GM23248 (cell line): Measurements from ENCODE around the gene CCDC97. TPM values are rescaled to one million over a fixed set of nuclear protein-coding genes. Genes with fewer than 3 reads are reported as not detected.

ENCODE experiments used
- DNase-seq: peaks from one replicate; pipeline ENCODE4 v3.0.0-alpha.2; 2015
- H2AFZ ChIP-seq: fragments of 200-600 bp; sonication (generic); 2 replicates; pipeline ENCODE4 v1.6.1; 2016; ENCODE audit warnings: antibody characterized with exemption
- H3F3A ChIP-seq: fragments of 200-600 bp; sonication (generic); 2 replicates; pipeline ENCODE4 v1.6.1; 2016; ENCODE audit warnings: mild to moderate bottlenecking, antibody characterized with exemption, mixed run types; ENCODE audit not compliant: insufficient read depth
- H3K27ac ChIP-seq: fragments of 200-600 bp; sonication (generic); 2 replicates; pipeline ENCODE4 v1.5.1; 2016; ENCODE audit warnings: mild to moderate bottlenecking
- H3K27me3 ChIP-seq: fragments of 200-600 bp; sonication (generic); replicated peaks from 2 replicates; pipeline ENCODE4 v1.6.1; 2016; ENCODE audit warnings: mild to moderate bottlenecking; ENCODE audit not compliant: insufficient read depth
- H3K36me3 ChIP-seq: fragments of 200-600 bp; sonication (generic); 2 replicates; pipeline ENCODE4 v1.6.1; 2016; ENCODE audit warnings: low read depth, mild to moderate bottlenecking
- H3K4me1 ChIP-seq: fragments of 200-600 bp; sonication (generic); 2 replicates; pipeline ENCODE4 v1.6.1; 2016; ENCODE audit warnings: mild to moderate bottlenecking; ENCODE audit not compliant: insufficient read depth
- H3K4me2 ChIP-seq: fragments of 200-600 bp; sonication (generic); one replicate; pipeline ENCODE4 v1.6.1; 2016; ENCODE audit warnings: mild to moderate bottlenecking; ENCODE audit not compliant: unreplicated experiment
- H3K4me3 ChIP-seq: fragments of 200-600 bp; sonication (generic); 2 replicates; pipeline ENCODE4 v1.5.1; 2016; ENCODE audit warnings: mild to moderate bottlenecking
- H3K79me2 ChIP-seq: fragments of 200-600 bp; sonication (generic); 2 replicates; pipeline ENCODE4 v1.6.1; 2016; ENCODE audit warnings: mild to moderate bottlenecking; ENCODE audit not compliant: insufficient read depth
- H3K9ac ChIP-seq: fragments of 200-600 bp; sonication (generic); 2 replicates; pipeline ENCODE4 v1.6.1; 2016; ENCODE audit warnings: mild to moderate bottlenecking
- H3K9me2 ChIP-seq: fragments of 200-600 bp; sonication (generic); 2 replicates; pipeline ENCODE4 v1.6.1; 2016; ENCODE audit warnings: mixed run types, mild to moderate bottlenecking, moderate library complexity; ENCODE audit not compliant: insufficient read depth
- H3K9me3 ChIP-seq: fragments of 200-600 bp; sonication (generic); one replicate; pipeline ENCODE4 v1.6.1; 2017; ENCODE audit warnings: low read depth
- H4K20me1 ChIP-seq: fragments of 200-600 bp; sonication (generic); 2 replicates; pipeline ENCODE4 v1.6.0; 2016; ENCODE audit not compliant: insufficient read depth
- EZH2 ChIP-seq: fragments of 200-600 bp; sonication (generic); IDR thresholded peaks from 2 replicates; pipeline ENCODE4 v1.6.1; 2018; ENCODE audit warnings: antibody characterized with exemption, mild to moderate bottlenecking; ENCODE audit not compliant: insufficient read depth, poor library complexity, severe bottlenecking
- EZH2phosphoT487 ChIP-seq: fragments of 200-600 bp; sonication (generic); IDR thresholded peaks from 2 replicates; pipeline ENCODE4 v1.6.1; 2018; ENCODE audit warnings: antibody characterized with exemption, moderate library complexity, mild to moderate bottlenecking, low read depth; ENCODE audit not compliant: insufficient read depth
- WGBS, 2 experiments: methylation state at CpG; one replicate each; pipeline ENCODE4 v1.1.6; 2015 to 2017; ENCODE audit warnings: low lambda C conversion rate in 2 of 2, low coverage in 1 of 2; ENCODE audit errors: missing lambda C conversion rate in 2 of 2; 5-methylcytosine and 5-hydroxymethylcytosine counted together
- in situ Hi-C: fragments of 300-500 bp; cut with MboI; formaldehyde crosslinking; loops from 2 replicates; pipeline ENCODE4 v1.15.0; 2020
- polyA plus RNA-seq: library from polyadenylated mRNA; unstranded; fragments of >200 nt; fragmentation: Nextera tagmentation; extraction: Ambion mirVana; gene quantifications from 2 replicates; pipeline ENCODE4 v1.2.1, GENCODE V29; 2016
- total RNA-seq: library from RNA; depleted of rRNA; stranded (reverse); fragments of >200 nt; shearing (Covaris generic); gene quantifications from 2 replicates; pipeline ENCODE4 v1.2.3, GENCODE V29; 2014

CCDC97 gene
- total and polyA plus RNA-seq, 2 experiments from 2014 or later, result 5.2 to 12.3 TPM

DNA sequence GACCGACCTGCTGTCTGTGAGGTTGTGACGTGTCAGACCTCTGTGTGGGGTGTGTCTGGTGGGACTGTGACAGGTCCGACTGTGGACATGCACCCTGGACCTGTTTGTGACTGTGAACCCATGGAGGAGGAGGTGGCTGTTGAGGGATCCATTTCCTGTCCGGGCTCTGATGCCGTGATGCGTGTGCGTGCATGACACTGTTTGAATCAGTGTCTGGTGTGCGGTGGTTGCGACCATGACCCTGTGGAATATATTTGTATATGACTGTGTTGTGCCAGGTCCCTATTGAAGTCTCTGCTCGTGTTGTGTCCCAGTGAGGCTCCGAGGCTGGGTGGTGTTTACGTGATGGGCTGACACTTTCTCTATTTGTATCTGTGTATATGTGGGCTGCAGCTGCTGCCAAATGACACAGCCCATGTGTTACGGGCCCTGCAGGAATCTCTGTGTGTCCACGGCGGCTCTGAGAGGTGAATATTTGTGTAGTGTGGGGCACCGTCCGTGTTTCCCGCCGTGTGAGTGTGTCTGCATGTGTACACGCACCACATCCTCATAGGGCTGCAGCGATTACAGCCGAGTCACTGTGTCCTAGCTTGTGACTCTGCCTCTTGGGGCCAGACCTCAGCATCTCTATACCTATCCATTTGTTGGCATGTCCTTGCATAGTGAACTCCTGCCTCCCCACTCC lies 18.3 kb downstream of the CCDC97 start:
- Histone ChIP-seq H2AFZ (no peak overlapping the region), H3K4me3 (no peak overlapping the region), H4K20me1 (no peaks in the 10 kb centered on the region), H3K9me2 (no peaks in the 10 kb centered on the region), H3K9ac (no peak overlapping the region), H3F3A (peaks cover 48% of the 10 kb centered on the region), H3K4me2 (no peak overlapping the region), H3K27me3 (no peaks in the 10 kb centered on the region), H3K27ac (peak overlapping the region; percentile 12; the same call in 1 of the 2 replicates), H3K4me1 (peaks cover 36% of the 10 kb centered on the region), H3K9me3 (no peaks in the 10 kb centered on the region), H3K36me3 (peaks cover 7% of the 10 kb centered on the region; the same call in 1 of the 2 replicates), H3K79me2 (peaks cover 26% of the 10 kb centered on the region)
- in situ Hi-C loops, result no loop called here
- WGBS, 2 experiments, result 95% methylated on average over 22 of the region's 22 CpGs
- TF ChIP-seq EZH2, result no peak
- TF ChIP-seq EZH2phosphoT487, result no peak
- DNase-seq, result no peak

DNA sequence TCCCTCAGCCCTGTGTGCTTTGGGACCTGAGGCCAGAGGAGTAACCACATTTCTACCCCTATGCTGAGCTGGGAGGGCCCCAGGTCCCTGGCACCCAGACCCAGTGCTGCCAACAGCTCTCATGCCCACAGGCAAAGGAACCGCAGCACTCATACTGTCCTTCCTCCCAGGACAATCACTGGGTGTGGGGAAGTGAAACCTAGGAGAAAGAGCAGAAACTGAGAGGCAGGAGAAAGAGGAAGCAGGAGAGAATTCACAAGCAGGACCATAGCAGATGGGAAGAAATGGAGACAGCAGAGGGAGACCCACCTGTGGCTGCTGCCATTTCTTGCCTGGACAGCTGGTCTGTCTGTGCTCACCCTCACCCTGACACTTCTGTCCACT lies 18.9 kb downstream of the CCDC97 start:
- H3K36me3 ChIP-seq, result peaks cover 10% of the 10 kb centered on the region; the same call in 1 of the 2 replicates
- no peak overlapping the region for H3K4me3 ChIP-seq
- WGBS, 2 experiments, result 95 to 100% methylated on average over 1 of the region's 1 CpG
- H3K9ac ChIP-seq, result no peak overlapping the region
- no peaks in the 10 kb centered on the region for H4K20me1 ChIP-seq
- TF ChIP-seq EZH2phosphoT487, result no peak
- TF ChIP-seq EZH2, result no peak
- no peak for DNase-seq
- no peak overlapping the region for H3K27ac ChIP-seq
- in situ Hi-C loops, result no loop called here
- H2AFZ ChIP-seq, result no peak overlapping the region
- no peaks in the 10 kb centered on the region for H3K9me3 ChIP-seq
- H3K9me2 ChIP-seq, result no peaks in the 10 kb centered on the region
- no peaks in the 10 kb centered on the region for H3K27me3 ChIP-seq
- H3K4me2 ChIP-seq, result no peak overlapping the region
- H3K4me1 ChIP-seq, result peaks cover 32% of the 10 kb centered on the region
- H3K79me2 ChIP-seq, result peaks cover 31% of the 10 kb centered on the region
- peaks cover 46% of the 10 kb centered on the region for H3F3A ChIP-seq

DNA sequence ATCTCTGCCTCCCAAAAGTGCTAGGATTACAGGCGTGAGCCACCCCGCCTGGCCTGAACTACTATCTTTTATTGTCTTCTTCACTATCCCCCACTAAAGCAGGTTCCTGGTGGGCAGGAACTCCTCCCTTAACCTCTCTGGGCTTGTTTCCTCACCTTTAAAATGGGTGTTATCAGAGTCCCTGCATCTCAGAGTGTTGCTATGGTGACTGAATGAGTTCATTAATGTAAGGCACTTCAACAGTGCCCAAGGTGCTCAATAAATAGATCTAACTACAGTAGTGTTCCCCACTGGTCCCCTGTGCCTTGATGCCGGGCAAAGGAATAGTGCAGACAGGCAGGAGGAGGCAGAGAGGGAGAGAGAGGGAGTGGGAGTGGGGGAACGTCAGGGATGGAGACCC lies 20.5 kb downstream of the CCDC97 start:
- no peak overlapping the region for H3K4me3 ChIP-seq
- H3F3A ChIP-seq, result peaks cover 34% of the 10 kb centered on the region
- no peak overlapping the region for H2AFZ ChIP-seq
- H3K36me3 ChIP-seq, result peaks cover 20% of the 10 kb centered on the region; the same call in 1 of the 2 replicates
- H3K4me2 ChIP-seq, result no peak overlapping the region
- in situ Hi-C loops, result no loop called here
- H4K20me1 ChIP-seq, result no peaks in the 10 kb centered on the region
- no peaks in the 10 kb centered on the region for H3K9me2 ChIP-seq
- no peak overlapping the region for H3K27ac ChIP-seq
- H3K79me2 ChIP-seq, result peaks cover 47% of the 10 kb centered on the region
- WGBS, 2 experiments, result 73% methylated on average over 4 of the region's 4 CpGs
- no peak for DNase-seq
- no peak for TF ChIP-seq EZH2
- TF ChIP-seq EZH2phosphoT487, result no peak
- H3K27me3 ChIP-seq, result no peaks in the 10 kb centered on the region
- no peak overlapping the region for H3K9ac ChIP-seq
- no peaks in the 10 kb centered on the region for H3K9me3 ChIP-seq
- H3K4me1 ChIP-seq, result peaks cover 16% of the 10 kb centered on the region

DNA sequence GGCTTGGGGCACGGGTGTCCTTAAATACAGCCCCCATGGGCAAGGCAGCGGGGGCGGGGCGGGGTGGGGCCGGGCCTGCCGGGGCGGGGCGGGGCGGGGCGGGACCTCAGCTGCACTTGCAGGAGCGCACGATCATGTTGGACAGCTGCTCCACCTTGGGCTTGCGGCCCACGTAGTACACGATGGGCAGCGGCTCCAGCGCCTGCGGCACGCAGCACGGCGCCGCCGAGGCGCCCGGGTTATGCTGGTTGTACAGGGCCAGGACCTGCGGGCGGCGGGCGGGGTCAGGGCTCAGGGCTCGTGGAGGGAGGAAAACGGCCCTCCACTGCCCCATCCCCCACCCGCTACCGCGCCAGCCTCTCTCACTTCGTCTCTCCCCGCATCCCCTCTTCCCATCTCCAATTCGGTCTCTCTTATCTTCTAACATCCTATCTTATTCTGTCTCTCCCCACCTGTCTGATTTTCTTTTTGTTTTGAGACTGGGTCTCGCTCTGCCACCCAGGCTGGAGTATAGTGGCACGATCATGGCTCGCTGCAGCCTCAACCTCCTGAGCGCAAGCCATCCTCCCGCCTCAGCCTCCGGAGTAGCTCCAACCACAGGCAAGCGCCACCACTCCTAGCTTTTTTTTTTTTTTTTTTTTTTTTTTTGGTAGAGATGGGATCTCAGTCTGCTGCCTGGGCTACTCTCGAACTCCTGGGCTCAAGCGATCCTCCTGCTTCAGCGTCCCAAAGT lies 21.1 kb downstream of the CCDC97 start:
- in situ Hi-C loops, result no loop called here
- H3K79me2 ChIP-seq, result peaks cover 53% of the 10 kb centered on the region
- DNase-seq, result no peak
- TF ChIP-seq EZH2 (no peak), EZH2phosphoT487 (no peak)
- no peaks in the 10 kb centered on the region for H3K9me2 ChIP-seq
- H3K4me2 ChIP-seq, result no peak overlapping the region
- H3F3A ChIP-seq, result peaks cover 28% of the 10 kb centered on the region
- H3K36me3 ChIP-seq, result peaks cover 24% of the 10 kb centered on the region; the same call in 1 of the 2 replicates
- H3K9me3 ChIP-seq, result no peaks in the 10 kb centered on the region
- no peak overlapping the region for H3K9ac ChIP-seq
- no peaks in the 10 kb centered on the region for H4K20me1 ChIP-seq
- WGBS, 2 experiments, result 84 to 89% methylated on average over 36 to 41 of the region's 47 CpGs
- H3K27me3 ChIP-seq, result no peaks in the 10 kb centered on the region
- H3K27ac ChIP-seq, result no peak overlapping the region
- no peak overlapping the region for H2AFZ ChIP-seq
- peaks cover 9% of the 10 kb centered on the region for H3K4me1 ChIP-seq
- no peak overlapping the region for H3K4me3 ChIP-seq
